H1 (cell line): ENCODE data around the gene BCAS3. TPM values are rescaled to one million over a fixed set of nuclear protein-coding genes. Genes with fewer than 3 reads are reported as not detected.

Experiments used
- CTCF ChIA-PET: fragments of 300-600 bp; sonication (Branson Sonifier 250); formaldehyde crosslinking; loops from one replicate; lab custom pipeline; 2021; ENCODE audit not compliant: partially characterized antibody; lab: Charles Lee
- POLR2A ChIA-PET: fragments of 300-600 bp; sonication (Branson Sonifier 250); formaldehyde crosslinking; loops from one replicate; lab custom pipeline; 2021; ENCODE audit warnings: inconsistent platforms; ENCODE audit not compliant: partially characterized antibody; lab: Charles Lee
- DNase-seq, 2 experiments: peaks; one replicate each; pipeline versions ENCODE4 v3.0.0 to v3.0.0-alpha.2; 2010 to 2022; ENCODE audit warnings: low spot score in 2 of 2, low read depth in 1 of 2, mixed read lengths in 1 of 2
- FAIRE-seq: peaks from 2 replicates; lab custom pipeline; 2011; peaks lifted over from hg19 to GRCh38; lab: Jason Lieb, UNC
- H2AFZ ChIP-seq: 2 replicates; pipeline ENCODE4 v1.8.1; 2012; ENCODE audit warnings: low read length, inconsistent platforms
- H2AK5ac ChIP-seq: 2 replicates; pipeline ENCODE4 v1.6.1; 2013; ENCODE audit warnings: low read depth, low read length
- H2BK120ac ChIP-seq: replicated peaks from 2 replicates; pipeline ENCODE3; 2013; ENCODE audit warnings: low read depth, low read length, inconsistent platforms
- H2BK12ac ChIP-seq: 2 replicates; pipeline ENCODE4 v1.6.1; 2013; ENCODE audit warnings: low read depth, low read length
- H2BK15ac ChIP-seq: 2 replicates; pipeline ENCODE4 v1.6.1; 2013; ENCODE audit warnings: low read length
- H2BK20ac ChIP-seq: 2 replicates; pipeline ENCODE4 v1.6.1; 2013; ENCODE audit warnings: low read length
- H2BK5ac ChIP-seq: 2 replicates; pipeline ENCODE4 v1.6.1; 2013; ENCODE audit warnings: low read depth, low read length
- H3K14ac ChIP-seq: 2 replicates; pipeline ENCODE4 v1.6.1; 2013; ENCODE audit warnings: inconsistent platforms; ENCODE audit not compliant: insufficient read length
- H3K18ac ChIP-seq: 2 replicates; pipeline ENCODE4 v1.6.1; 2013; ENCODE audit warnings: low read length; ENCODE audit errors: extremely low read depth
- H3K23ac ChIP-seq: 2 replicates; pipeline ENCODE4 v1.6.1; 2013; ENCODE audit warnings: inconsistent platforms; ENCODE audit not compliant: insufficient read length
- H3K23me2 ChIP-seq: 2 replicates; pipeline ENCODE4 v1.6.1; 2013; ENCODE audit warnings: low read depth, low read length
- H3K27ac ChIP-seq: 2 replicates; pipeline ENCODE4 v1.6.1; 2011; ENCODE audit warnings: low read depth, low read length, inconsistent platforms
- H3K27me3 ChIP-seq, 4 experiments: replicated peaks in 1 of 4; 1 replicate in 1 of 4; 2 replicates in 3 of 4; pipeline versions ENCODE4 v1.6.1 to v1.8.1; 2011 to 2013; ENCODE audit warnings: low read length in 3 of 4, mild to moderate bottlenecking in 3 of 4, inconsistent platforms in 2 of 4, mixed read lengths in 2 of 4, moderate library complexity in 1 of 4; ENCODE audit not compliant: control insufficient read depth in 3 of 4, insufficient read depth in 3 of 4; ENCODE audit errors: extremely low read depth in 1 of 4
- H3K36me3 ChIP-seq, 4 experiments: 2 replicates each; pipeline versions ENCODE4 v1.6.1 to v1.8.1; 2011 to 2013; ENCODE audit warnings: mild to moderate bottlenecking in 4 of 4, low read length in 3 of 4, moderate library complexity in 2 of 4, control low read depth in 1 of 4, inconsistent platforms in 1 of 4; ENCODE audit not compliant: insufficient read depth in 4 of 4, control insufficient read depth in 2 of 4
- H3K4ac ChIP-seq: replicated peaks from 2 replicates; pipeline ENCODE3; 2013; ENCODE audit warnings: low read length, low read depth, mixed read lengths, inconsistent platforms; ENCODE audit not compliant: insufficient read length
- H3K4me1 ChIP-seq, 4 experiments: replicated peaks in 1 of 4; 1 replicate in 1 of 4; 2 replicates in 3 of 4; pipeline versions ENCODE4 v1.6.1 to v1.8.1; 2011 to 2013; ENCODE audit warnings: low read length in 3 of 4, inconsistent platforms in 2 of 4, mixed read lengths in 1 of 4; ENCODE audit not compliant: insufficient read depth in 4 of 4, control insufficient read depth in 3 of 4
- H3K4me2 ChIP-seq, 2 experiments: 2 replicates each; pipeline versions ENCODE4 v1.6.1 to v1.8.1; 2011 to 2013; ENCODE audit warnings: low read depth in 2 of 2, low read length in 2 of 2, control low read depth in 1 of 2, inconsistent platforms in 1 of 2, mild to moderate bottlenecking in 1 of 2; ENCODE audit not compliant: insufficient read depth in 1 of 2
- H3K4me3 ChIP-seq, 4 experiments: fragments of 200-600, 300-600 bp in 1 of 4; sonication (generic), shearing (Covaris generic), sonication (Bioruptor Twin) in 1 of 4; 2 replicates each; pipeline versions ENCODE4 v1.5.1 to v1.8.1; 2011 to 2016; ENCODE audit warnings: low read length in 4 of 4, low read depth in 3 of 4, control low read depth in 2 of 4, inconsistent platforms in 2 of 4, mild to moderate bottlenecking in 2 of 4, mixed read lengths in 1 of 4, moderate library complexity in 1 of 4; ENCODE audit not compliant: insufficient read depth in 2 of 4; ENCODE audit errors: extremely low read depth in 1 of 4
- H3K56ac ChIP-seq: replicated peaks from 2 replicates; pipeline ENCODE3; 2013; ENCODE audit warnings: low read depth, mild to moderate bottlenecking, mixed read lengths, low read length, inconsistent platforms; ENCODE audit not compliant: insufficient read length
- H3K79me1 ChIP-seq: 2 replicates; pipeline ENCODE4 v1.6.1; 2013; ENCODE audit warnings: low read depth, low read length, control low read depth
- H3K79me2 ChIP-seq, 2 experiments: 2 replicates each; pipeline versions ENCODE4 v1.6.1 to v1.8.1; 2012 to 2013; ENCODE audit warnings: low read length in 2 of 2, mild to moderate bottlenecking in 2 of 2, inconsistent platforms in 1 of 2; ENCODE audit not compliant: insufficient read depth in 2 of 2, control insufficient read depth in 1 of 2
- H3K9ac ChIP-seq, 4 experiments: replicated peaks in 1 of 4; 1 replicate in 1 of 4; 2 replicates in 3 of 4; pipeline versions ENCODE4 v1.6.1 to v1.8.1; 2011 to 2013; ENCODE audit warnings: low read depth in 3 of 4, low read length in 3 of 4, control low read depth in 2 of 4, mild to moderate bottlenecking in 2 of 4, moderate library complexity in 2 of 4, inconsistent platforms in 1 of 4; ENCODE audit errors: extremely low read depth in 1 of 4
- H3K9me3 ChIP-seq, 2 experiments: 2 replicates each; pipeline versions ENCODE4 v1.6.1 to v1.8.1; 2012 to 2013; ENCODE audit warnings: mild to moderate bottlenecking in 2 of 2, moderate library complexity in 2 of 2, control low read depth in 1 of 2, inconsistent platforms in 1 of 2, low read depth in 1 of 2, low read length in 1 of 2, mixed read lengths in 1 of 2; ENCODE audit not compliant: insufficient read depth in 2 of 2
- H4K20me1 ChIP-seq, 2 experiments: replicated peaks in 1 of 2; 2 replicates each; pipeline versions ENCODE3 to v1.8.1; 2011 to 2013; ENCODE audit warnings: inconsistent platforms in 2 of 2, low read length in 2 of 2, mild to moderate bottlenecking in 1 of 2; ENCODE audit not compliant: insufficient read depth in 2 of 2, control insufficient read depth in 1 of 2
- H4K5ac ChIP-seq: 2 replicates; pipeline ENCODE4 v1.6.1; 2013; ENCODE audit warnings: low read length, low read depth, mixed read lengths, inconsistent platforms; ENCODE audit not compliant: insufficient read length
- H4K8ac ChIP-seq: 2 replicates; pipeline ENCODE4 v1.8.0; 2013; ENCODE audit warnings: mild to moderate bottlenecking, moderate library complexity, low read length, inconsistent platforms; ENCODE audit not compliant: insufficient read depth; ENCODE audit errors: extremely low read depth
- H4K91ac ChIP-seq: replicated peaks from 2 replicates; pipeline ENCODE3; 2013; ENCODE audit warnings: low read length, mixed read lengths, inconsistent platforms; ENCODE audit not compliant: insufficient read length
- CEBPB ChIP-seq: IDR thresholded peaks from 2 replicates; pipeline ENCODE4 v1.6.1; 2012; ENCODE audit warnings: low read depth, low read length
- CHD2 ChIP-seq: IDR thresholded peaks from 2 replicates; pipeline ENCODE4 v1.6.1; 2012; ENCODE audit warnings: low read length, improper control_type of control experiment
- CTBP2 ChIP-seq: IDR thresholded peaks from 2 replicates; pipeline ENCODE4 v1.7.0; 2011; ENCODE audit warnings: borderline replicate concordance, mild to moderate bottlenecking, moderate library complexity, mixed read lengths, low read length; ENCODE audit not compliant: insufficient read depth, insufficient read length
- EGR1 ChIP-seq: IDR thresholded peaks from 2 replicates; pipeline ENCODE4 v1.6.1; 2011; ENCODE audit warnings: low read depth, low read length, borderline replicate concordance
- HDAC6 ChIP-seq: IDR thresholded peaks from one replicate; pipeline ENCODE4 v1.7.1; 2012; ENCODE audit warnings: low read depth, mild to moderate bottlenecking, inconsistent platforms, low read length, moderate library complexity
- MAFK ChIP-seq: IDR thresholded peaks from 2 replicates; pipeline ENCODE4 v1.6.1; 2012; ENCODE audit warnings: low read depth, mild to moderate bottlenecking, improper control_type of control experiment, low read length
- POLR2A ChIP-seq, 2 experiments: IDR thresholded peaks; 1 replicate in 1 of 2; 2 replicates in 1 of 2; pipeline ENCODE4 v1.6.1; 2011; ENCODE audit warnings: low read depth in 2 of 2, low read length in 2 of 2, mild to moderate bottlenecking in 2 of 2; ENCODE audit errors: control extremely low read depth in 1 of 2
- POLR2AphosphoS5 ChIP-seq: IDR thresholded peaks from 2 replicates; pipeline ENCODE4 v1.6.1; 2011; ENCODE audit warnings: low read depth, low read length
- RBBP5 ChIP-seq: IDR thresholded peaks from 2 replicates; pipeline ENCODE4 v1.7.1; 2012; ENCODE audit warnings: low read depth, mild to moderate bottlenecking, inconsistent platforms, low read length, moderate library complexity, borderline replicate concordance
- RXRA ChIP-seq: IDR thresholded peaks from 2 replicates; pipeline ENCODE4 v1.6.1; 2011; ENCODE audit warnings: low read depth, mild to moderate bottlenecking, low read length, moderate library complexity; ENCODE audit not compliant: insufficient read depth
- SAP30 ChIP-seq: fragments of 300-600 bp; sonication (generic); IDR thresholded peaks from 2 replicates; pipeline ENCODE4 v1.7.1; 2012; ENCODE audit warnings: low read length, moderate library complexity, mild to moderate bottlenecking, inconsistent platforms; ENCODE audit not compliant: insufficient read depth, insufficient replicate concordance
- SIN3A ChIP-seq, 2 experiments: IDR thresholded peaks in 1 of 2; conservative IDR thresholded peaks in 1 of 2; 2 replicates each; pipeline ENCODE4 v1.6.1; 2011 to 2012; ENCODE audit warnings: low read length in 2 of 2, improper control_type of control experiment in 1 of 2, low read depth in 1 of 2, mild to moderate bottlenecking in 1 of 2
- YY1 ChIP-seq: IDR thresholded peaks from 2 replicates; pipeline ENCODE4 v1.6.1; 2011; ENCODE audit warnings: low read depth, mild to moderate bottlenecking, low read length
- WGBS, 2 experiments: shearing (Covaris generic) in 1 of 2; methylation state at CpG; one replicate each; pipeline versions ENCODE4 v1.1.6 to v1.1.7; 2013 to 2015; ENCODE audit warnings: low lambda C conversion rate in 2 of 2, mixed read lengths in 2 of 2, inconsistent platforms in 1 of 2, low coverage in 1 of 2, missing lambda C conversion rate in 1 of 2; ENCODE audit not compliant: insufficient replicate concordance in 2 of 2, insufficient coverage in 1 of 2, insufficient read length in 1 of 2; ENCODE audit errors: extremely low coverage in 1 of 2, missing lambda C conversion rate in 1 of 2; 5-methylcytosine and 5-hydroxymethylcytosine counted together
- polyA plus RNA-seq, 7 experiments: library from polyadenylated mRNA; depleted of rRNA in 3 of 7; stranded (reverse) in 5 of 7; unstranded in 2 of 7; fragments of >200 nt in 5 of 7; fragments of 200-250 nt in 2 of 7; gene quantifications; 1 replicate in 5 of 7; 2 replicates in 1 of 7; 4 replicates in 1 of 7; pipeline versions ENCODE4 v1.2.1 to v1.2.3, GENCODE V29; 2011 to 2013; ENCODE audit warnings: missing spikeins in 2 of 7, mixed read lengths in 2 of 7
- total RNA-seq: library from RNA; stranded (reverse); fragmentation: NEBNext Ultra II Directional; extraction: Animal tissue kit (Norgen Biotek cat#: 25700); gene quantifications from 2 replicates; pipeline ENCODE4 v1.2.1, GENCODE V29; 2021
- TF ChIP-seq, protein P1 (sequence below): IDR thresholded peaks from 2 replicates; pipeline ENCODE4 v1.6.1; 2012; ENCODE audit warnings: inconsistent platforms

Gene BCAS3
- total and polyA plus RNA-seq, 2 of the 8 experiments (the other 6 are each of a cell fraction or from before 2014, with no cell fraction given): 9.9 to 13.3 TPM

DNA sequence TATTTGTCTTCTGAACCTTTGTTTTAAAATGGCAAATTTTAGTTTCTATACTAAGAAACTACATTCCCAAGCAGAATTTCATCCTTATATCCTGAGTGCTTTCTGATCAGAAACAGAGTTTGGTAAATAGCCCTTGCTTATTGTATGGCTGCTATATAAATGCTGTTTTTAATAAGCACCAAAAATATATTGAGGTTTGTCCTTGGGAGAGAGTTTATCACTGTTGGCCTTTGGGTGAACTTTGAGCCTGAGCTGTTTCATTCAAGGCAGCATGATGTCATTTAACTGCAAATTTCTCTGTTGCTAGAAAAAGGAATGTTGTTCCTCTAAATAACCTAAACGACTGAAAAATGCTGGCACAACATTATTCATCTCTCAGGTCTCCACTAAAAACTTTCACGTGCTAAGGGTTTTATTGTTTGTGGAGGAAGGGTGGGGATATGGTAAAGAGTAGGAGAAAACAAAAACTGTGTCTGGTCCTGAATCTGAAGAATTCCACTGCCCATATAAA lies 387.7 kb downstream of the BCAS3 start:
- Histone ChIP-seq H3K23ac (no peak overlapping the region), H3K27me3 (no peaks in the 10 kb centered on the region), H3K79me1 (no peaks in the 10 kb centered on the region), H4K20me1 (no peaks in the 10 kb centered on the region), H2BK5ac (no peak overlapping the region), H3K23me2 (no peaks in the 10 kb centered on the region), H3K9ac (no peak overlapping the region), H4K91ac (no peak overlapping the region), H2BK12ac (no peak overlapping the region), H3K27ac (no peak overlapping the region), H3K36me3 (no peaks in the 10 kb centered on the region), H3K4me2 (peak overlapping the region; percentile 23 to 37; a peak in 1 of 4 replicates), H2BK120ac (no peak overlapping the region), H2AK5ac (no peak overlapping the region), H3K4me3 (peak overlapping the region in 1 of 4 experiments; percentile 9; a peak in 1 of 8 replicates), H3K56ac (no peak overlapping the region), H3K4ac (no peak overlapping the region), H4K8ac (no peak overlapping the region), H4K5ac (no peak overlapping the region), H3K79me2 (no peaks in the 10 kb centered on the region), H3K4me1 (no peaks in the 10 kb centered on the region), H3K18ac (no peak overlapping the region), H2AFZ (no peak overlapping the region), H2BK20ac (no peak overlapping the region), H3K9me3 (no peaks in the 10 kb centered on the region), H2BK15ac (no peak overlapping the region), H3K14ac (no peak overlapping the region)
- ChIA-PET CTCF (no interaction called here), POLR2A (no interaction called here)
- WGBS, 2 experiments: 3% methylated on average over 2 of the region's 2 CpGs; no CpG with 5 or more reads in 1 of the 2 experiments
- no peak for FAIRE-seq
- no peak for DNase-seq
- TF ChIP-seq POLR2AphosphoS5: no peak
- no peak for TF ChIP-seq HDAC6
- TF ChIP-seq EGR1: no peak
- no peak for TF ChIP-seq MAFK
- no peak for TF ChIP-seq RBBP5
- TF ChIP-seq POLR2A (IDR thresholded peaks at IDR 0.05; ENCODE audit: control extremely low read depth in 1 of 2, low read depth in 2 of 2, low read length in 2 of 2): no peak
- no peak for TF ChIP-seq RXRA
- TF ChIP-seq CEBPB: no peak
- no peak for TF ChIP-seq SIN3A (conservative IDR thresholded peaks at IDR 0.05 in 1 of 2, IDR thresholded peaks at IDR 0.05 in 1 of 2; ENCODE audit: low read depth in 1 of 2, low read length in 2 of 2)
- TF ChIP-seq YY1: no peak
- TF ChIP-seq, protein P1, sequence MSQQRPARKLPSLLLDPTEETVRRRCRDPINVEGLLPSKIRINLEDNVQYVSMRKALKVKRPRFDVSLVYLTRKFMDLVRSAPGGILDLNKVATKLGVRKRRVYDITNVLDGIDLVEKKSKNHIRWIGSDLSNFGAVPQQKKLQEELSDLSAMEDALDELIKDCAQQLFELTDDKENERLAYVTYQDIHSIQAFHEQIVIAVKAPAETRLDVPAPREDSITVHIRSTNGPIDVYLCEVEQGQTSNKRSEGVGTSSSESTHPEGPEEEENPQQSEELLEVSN: no peak
- TF ChIP-seq SAP30: no peak
- TF ChIP-seq CHD2: no peak
- no peak for TF ChIP-seq CTBP2
